Measurements from ENCODE around the gene FAM83C.
"Not testable (repeated sequence)": the region's sequence is repeated elsewhere in the genome, so short reads cannot be mapped to it uniquely, and the experiment has no call there.

- TF ChIP-seq MAZ (IDR thresholded peaks at IDR 0.05; ENCODE audit: borderline replicate concordance, low read depth, low read length); CTCF (IDR thresholded peaks at IDR 0.05); RCOR1 (IDR thresholded peaks at IDR 0.05; ENCODE audit: low read depth, low read length); MAX (IDR thresholded peaks at IDR 0.05); KDM5A (IDR thresholded peaks at IDR 0.05); PHF8 (IDR thresholded peaks at IDR 0.05; ENCODE audit: borderline replicate concordance, low read depth); RFX5 (IDR thresholded peaks at IDR 0.05); E2F6 (IDR thresholded peaks at IDR 0.05; ENCODE audit: borderline replicate concordance, low read depth): not testable (repeated sequence)
Observed at GRCh38 chr20:35262321-35262720, 29.9 kb downstream of the FAM83C start.

Measured in A549 (cell line).